Activated CD8-positive, alpha-beta memory T cell treated with anti-CD3 and anti-CD28 coated beads for 1 hour (primary cell): ENCODE data around the gene ADAMTS2.

Experiments
- DNase-seq, 2 donors: peaks; one replicate each; pipeline ENCODE4 v3.0.0-alpha.2; 2020; ENCODE audit warnings: low read depth in 1 of 2; ENCODE audit errors: extremely low read depth in 1 of 2

ADAMTS2 gene

DNA sequence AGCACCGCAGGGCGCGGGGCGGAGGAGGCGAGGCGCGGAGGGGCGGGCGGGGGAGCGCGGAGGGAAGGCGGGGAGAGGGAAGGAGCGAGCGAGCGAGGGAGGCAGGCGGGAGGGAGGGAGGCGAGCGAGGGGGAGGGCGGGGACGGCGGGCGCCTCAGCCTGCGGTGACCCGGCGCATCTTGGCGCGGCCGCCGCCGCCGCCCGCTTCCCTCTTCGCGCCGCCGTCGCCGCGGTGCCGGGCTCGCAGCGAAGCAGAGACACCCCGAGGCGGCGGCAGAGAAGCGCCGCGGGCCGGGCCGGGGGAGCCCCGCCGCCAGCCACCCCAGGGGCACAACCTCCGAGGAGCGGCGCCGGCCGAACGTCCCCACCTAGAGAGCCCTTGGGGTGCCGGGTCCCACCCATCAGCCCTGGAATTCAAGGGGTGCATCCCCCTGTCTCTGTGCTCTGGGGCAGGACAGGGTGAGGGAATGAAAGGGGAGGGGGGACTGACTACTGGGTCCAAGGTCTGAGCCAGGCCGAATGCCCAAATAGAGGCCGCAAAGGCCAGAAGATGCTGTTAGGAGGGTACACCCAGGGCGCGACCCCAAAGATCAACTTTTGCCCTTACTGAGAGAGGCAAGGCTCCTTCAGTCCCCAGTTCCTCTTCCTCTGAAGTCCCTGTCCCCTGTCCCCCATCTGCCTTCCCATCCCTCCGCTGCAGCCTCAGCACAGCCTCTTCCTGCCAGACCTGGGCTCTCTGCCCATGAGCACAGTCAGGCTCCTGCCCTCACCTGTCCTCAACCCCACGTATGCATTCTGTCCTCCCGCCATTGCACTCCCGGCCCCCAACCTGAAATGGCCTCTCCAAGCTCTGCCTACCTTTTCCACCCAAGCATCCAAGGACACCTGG is at the start of gene ADAMTS2:
ADAMTS2 (minus strand) TSS at position 29 of the 889 bp plus-strand sequence. CDS start 133 bp downstream, outside the sequence.
- no peak for DNase-seq

GRCh38 chr5:179393078-179393477 is 47.8 kb upstream of the ADAMTS2 start:
- DNase-seq = no peak

DNA sequence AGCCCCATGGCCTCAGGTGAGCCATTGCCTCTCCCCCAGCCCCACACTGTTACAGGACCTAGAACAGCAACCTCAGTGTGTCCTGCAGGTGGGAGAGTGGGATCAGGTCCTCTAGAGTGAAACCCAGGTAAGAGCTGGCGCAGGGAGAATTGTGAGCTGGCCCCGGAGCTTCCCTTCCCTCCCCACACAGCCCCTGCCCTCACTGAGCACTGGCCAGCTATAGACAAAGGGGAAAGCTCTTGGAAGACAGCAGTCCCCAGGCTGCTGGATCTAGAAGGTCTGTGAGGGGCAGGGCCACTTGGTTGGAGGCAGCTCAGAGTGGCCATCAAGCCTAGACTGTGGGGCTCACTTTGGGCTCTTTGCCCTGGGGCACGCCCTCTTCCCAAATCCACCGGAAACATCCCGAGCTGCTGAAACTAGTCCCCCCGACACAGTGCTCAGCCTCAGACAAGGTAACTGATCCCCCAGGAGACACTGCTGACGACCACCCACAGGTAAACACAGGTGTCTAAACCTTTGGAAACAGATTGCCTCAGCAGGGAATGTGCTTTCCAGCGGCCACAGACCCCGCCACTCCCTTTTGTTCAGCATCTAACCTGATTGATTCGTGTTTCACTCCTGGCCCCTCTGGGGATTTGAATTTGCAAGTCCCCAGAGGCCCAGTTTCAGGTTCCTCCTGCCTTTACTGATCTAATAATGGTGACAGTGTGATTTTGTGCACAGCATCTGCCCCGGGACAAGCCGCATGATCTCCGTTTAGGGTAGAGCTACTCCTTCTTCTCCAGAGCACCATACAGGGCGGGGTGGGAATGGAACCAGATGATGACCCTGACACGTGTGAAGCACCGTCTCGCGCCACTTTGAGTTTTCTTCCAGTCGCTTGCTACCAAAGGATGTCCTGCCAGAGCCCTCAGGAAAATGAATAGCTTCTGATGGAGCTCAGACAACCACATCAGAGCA is 42.2 kb upstream of the ADAMTS2 start:
- DNase-seq = no peak

- DNase-seq = no peak
These were observed 40.7 kb upstream of the ADAMTS2 start for GRCh38 chr5:179385914-179386313.

GRCh38 chr5:179382486-179382885 is 37.2 kb upstream of the ADAMTS2 start:
- no peak for DNase-seq

DNA sequence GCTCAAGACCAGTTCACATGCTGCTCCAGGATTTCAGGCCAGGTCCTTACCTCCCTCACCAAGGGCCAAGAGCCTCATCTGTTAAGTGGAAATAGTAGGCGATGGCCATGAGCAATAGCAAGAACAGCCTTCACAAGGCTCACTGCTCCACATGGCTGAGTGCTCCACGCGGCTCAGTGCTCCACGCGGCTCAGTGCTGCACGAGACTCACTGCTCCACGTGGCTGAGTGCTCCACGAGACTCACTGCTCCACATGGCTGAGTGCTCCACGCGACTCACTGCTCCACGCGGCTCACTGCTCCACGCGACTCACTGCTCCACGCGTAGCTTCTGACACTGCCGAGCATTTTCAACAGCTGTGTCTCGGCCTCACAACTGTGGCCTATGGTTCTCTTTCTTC is 36.4 kb upstream of the ADAMTS2 start:
- no peak for DNase-seq

- DNase-seq = no peak
These were observed 35.2 kb upstream of the ADAMTS2 start for GRCh38 chr5:179380211-179381035.

GRCh38 chr5:179379321-179379890 is 34.1 kb upstream of the ADAMTS2 start:
- no peak for DNase-seq

GRCh38 chr5:179378441-179379271 is 33.4 kb upstream of the ADAMTS2 start:
- DNase-seq = no peak

DNA sequence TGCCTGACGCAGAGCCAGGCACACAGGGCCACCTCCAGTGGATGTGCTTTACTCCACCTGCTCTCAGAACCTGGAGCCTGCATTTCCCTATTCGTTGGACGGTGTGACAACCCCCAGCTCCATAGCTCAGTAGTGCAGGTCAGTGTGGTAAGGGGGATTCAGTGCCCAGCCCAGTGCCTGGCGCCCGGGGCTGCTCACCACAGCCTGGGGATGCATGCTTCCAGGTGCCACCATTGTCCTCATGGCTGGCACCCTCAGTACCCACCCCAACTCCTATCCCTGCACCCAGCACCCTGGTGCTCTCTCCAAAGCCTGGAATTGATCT is 32.8 kb upstream of the ADAMTS2 start:
- no peak for DNase-seq

DNA sequence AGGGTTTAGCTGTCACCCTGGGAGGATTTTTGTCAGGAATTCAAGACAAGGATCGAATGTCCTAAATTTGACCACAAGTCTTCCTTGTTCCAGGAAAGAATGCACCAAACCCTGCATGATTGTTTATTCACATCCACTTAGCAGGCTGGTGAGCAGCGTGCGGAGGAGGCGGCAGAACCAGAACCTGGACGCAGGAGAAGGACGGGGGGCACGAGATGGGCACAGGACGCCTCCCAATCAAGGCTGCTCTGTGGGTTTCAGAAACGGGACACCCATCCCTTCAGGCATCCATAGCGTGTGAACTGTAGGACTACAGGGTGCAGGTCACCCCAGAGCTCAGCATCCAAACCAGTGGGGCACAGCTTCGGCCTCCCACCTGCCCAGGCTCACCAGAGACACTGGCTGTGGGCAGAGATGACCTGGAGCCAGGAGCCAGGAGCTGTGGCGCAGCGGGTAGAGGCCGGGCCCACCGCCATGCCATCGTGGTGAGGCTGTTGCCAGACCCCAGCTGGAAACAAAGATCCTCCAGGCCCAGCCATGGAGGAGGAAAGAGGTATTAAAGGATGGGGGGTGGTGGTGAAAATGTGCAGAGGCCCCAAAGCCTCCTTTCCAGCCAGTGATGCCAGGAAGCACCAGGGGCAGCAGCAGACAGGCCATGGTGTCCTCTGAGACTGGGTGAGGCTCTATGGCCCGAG is 32.3 kb upstream of the ADAMTS2 start:
- no peak for DNase-seq

DNA sequence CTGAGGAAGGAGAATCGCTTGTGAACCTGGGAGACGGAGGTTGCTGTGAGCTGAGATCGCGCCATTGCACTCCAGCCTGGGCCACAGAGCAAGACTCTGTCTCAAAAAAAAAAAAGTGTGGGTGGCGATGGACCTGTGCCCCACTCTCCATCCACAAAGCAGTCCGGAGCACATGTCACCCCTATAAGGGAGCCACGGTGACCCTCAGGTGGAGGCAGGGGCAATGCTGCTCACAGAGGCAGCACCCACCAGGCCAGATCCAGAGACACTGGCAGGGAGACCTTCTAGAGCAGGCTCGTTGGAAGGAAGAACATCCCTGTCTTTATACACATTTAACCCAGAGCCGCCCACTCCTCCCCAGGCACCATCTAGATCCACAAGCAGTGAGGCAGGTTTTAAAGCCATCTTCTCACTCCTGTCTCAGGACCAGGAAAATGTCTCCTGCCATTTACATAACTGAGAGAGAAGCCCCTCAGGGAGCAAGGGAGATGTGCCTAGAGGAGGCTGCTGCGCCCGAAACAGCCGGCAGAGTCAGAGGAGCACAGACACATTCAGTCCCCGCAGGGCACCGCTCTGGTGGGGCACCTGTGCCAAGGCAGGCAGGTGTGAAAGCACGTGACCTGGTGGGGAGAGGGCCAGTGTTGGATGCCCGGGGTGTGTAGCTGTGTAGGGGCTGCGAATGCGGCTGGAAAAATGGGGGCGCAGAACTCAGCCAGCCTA is 31.6 kb upstream of the ADAMTS2 start:
- DNase-seq = no peak

GRCh38 chr5:179375831-179376365 is 30.6 kb upstream of the ADAMTS2 start:
- no peak for DNase-seq

DNA sequence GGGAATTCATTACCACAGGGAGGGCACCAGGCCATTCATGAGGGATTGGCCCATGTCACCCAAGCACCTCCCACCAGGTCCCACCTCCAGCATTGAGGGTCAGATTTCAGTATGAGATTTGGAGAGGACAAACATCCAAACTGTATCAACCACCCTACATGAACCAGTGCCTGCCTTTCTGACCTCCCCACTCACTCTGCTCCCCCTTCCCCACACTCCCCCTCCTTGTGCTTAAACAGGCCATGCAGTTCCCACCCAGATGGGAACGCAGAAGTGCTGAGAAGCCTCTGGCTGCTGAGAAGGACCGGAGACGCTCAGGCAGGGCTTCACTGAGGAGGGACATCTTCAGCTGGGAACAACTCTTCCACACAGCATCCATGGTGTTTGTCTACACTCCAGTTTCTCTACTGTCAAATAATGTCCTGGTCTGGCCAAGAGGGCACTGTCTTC is 30.0 kb upstream of the ADAMTS2 start:
- no peak for DNase-seq

DNA sequence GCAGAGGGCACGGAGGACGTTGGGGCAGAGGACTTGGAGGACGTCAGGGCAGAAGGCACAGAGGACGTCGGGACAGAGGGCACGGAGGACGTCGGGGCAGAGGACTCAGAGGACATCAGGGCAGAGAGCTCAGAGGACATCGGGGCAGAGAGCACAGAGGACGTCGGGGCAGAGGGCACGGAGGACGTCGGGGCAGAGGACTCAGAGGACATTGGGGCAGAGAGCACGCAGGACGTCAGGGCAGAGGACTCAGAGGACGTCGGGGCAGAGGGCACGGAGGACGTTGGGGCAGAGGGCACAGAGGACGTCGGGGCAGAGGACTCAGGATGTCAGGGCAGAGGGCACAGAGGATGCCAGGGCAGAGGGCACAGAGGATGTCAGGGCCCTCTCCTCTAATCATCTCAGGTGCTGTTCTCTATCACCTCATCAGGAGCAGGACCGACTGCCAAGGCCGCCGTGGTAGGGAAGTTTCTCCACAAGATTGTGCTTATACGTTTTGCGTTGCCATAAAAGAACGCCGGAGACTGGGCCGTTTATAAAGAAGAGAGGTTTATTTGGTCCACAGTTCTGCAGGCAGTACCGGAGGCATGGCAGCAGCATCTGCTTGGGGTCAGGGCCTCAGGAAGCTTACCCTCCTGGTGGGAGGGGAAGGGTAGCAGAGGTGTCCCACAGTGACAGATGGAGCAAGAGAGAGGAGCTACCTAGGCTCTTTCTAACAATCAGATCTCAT is 29.4 kb upstream of the ADAMTS2 start:
- no peak for DNase-seq

- no peak for DNase-seq
These were observed 28.8 kb upstream of the ADAMTS2 start for GRCh38 chr5:179373961-179374505.
